Skeletal muscle satellite cell (primary cell): ENCODE data around the gene CDH1.

Experiments
- H3K27me3 ChIP-seq: 2 replicates; pipeline ENCODE4 v1.7.0; 2013; ENCODE audit warnings: low read length; ENCODE audit not compliant: control insufficient read depth, insufficient read depth
- H3K36me3 ChIP-seq: 2 replicates; pipeline ENCODE4 v1.7.0; 2013; ENCODE audit warnings: mild to moderate bottlenecking, control low read depth, low read length; ENCODE audit not compliant: insufficient read depth
- H3K4me1 ChIP-seq: 2 replicates; pipeline ENCODE4 v1.7.0; 2013; ENCODE audit warnings: low read length; ENCODE audit not compliant: control insufficient read depth, insufficient read depth
- H3K4me2 ChIP-seq: 2 replicates; pipeline ENCODE4 v1.7.0; 2013; ENCODE audit warnings: mild to moderate bottlenecking, low read length
- H3K4me3 ChIP-seq: 2 replicates; pipeline ENCODE4 v1.7.0; 2013; ENCODE audit warnings: low read length
- H3K9ac ChIP-seq: 2 replicates; pipeline ENCODE4 v1.7.0; 2013; ENCODE audit warnings: mild to moderate bottlenecking, low read depth, low read length, moderate library complexity
- H3K9me3 ChIP-seq: replicated peaks from 2 replicates; pipeline ENCODE4 v1.7.0; 2013; ENCODE audit warnings: mild to moderate bottlenecking, control low read depth, low read length

The CDH1 gene

GRCh38 chr16:68798398-68798797, 61.3 kb downstream of the CDH1 start:
- no peaks in the 10 kb centered on the region for H3K9me3 ChIP-seq
- peaks cover 7% of the 10 kb centered on the region for H3K4me1 ChIP-seq
- no peaks in the 10 kb centered on the region for H3K36me3 ChIP-seq
- no peak overlapping the region for H3K9ac ChIP-seq
- peaks cover 9% of the 10 kb centered on the region for H3K27me3 ChIP-seq
- no peak overlapping the region for H3K4me2 ChIP-seq
- no peak overlapping the region for H3K4me3 ChIP-seq

- H3K9me3 ChIP-seq: no peaks in the 10 kb centered on the region
- H3K4me1 ChIP-seq: peaks cover 7% of the 10 kb centered on the region
- H3K9ac ChIP-seq: no peak overlapping the region
- no peak overlapping the region for H3K4me2 ChIP-seq
- no peaks in the 10 kb centered on the region for H3K36me3 ChIP-seq
- no peak overlapping the region for H3K4me3 ChIP-seq
- peaks cover 9% of the 10 kb centered on the region for H3K27me3 ChIP-seq
Measured at GRCh38 chr16:68800257-68800875, 63.3 kb downstream of the CDH1 start.

DNA sequence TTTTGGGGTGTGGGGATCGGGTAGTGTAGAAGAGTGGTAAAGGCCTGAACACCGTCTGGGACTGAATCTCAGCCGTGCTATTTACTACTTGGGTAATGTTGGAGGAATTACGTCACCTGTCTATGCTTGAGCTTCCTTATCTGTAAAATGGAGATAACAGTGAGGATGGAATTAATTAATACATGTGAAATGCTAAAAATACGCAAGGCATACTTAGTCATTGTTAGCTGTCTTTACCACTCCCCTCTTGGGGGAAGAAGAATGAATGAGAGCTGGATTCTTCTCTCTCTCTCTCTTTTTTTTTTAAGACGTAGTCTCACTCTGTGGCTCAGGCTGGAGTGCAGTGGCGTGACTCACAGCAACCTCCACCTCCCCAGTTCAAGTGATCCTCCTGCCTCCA, 65.1 kb downstream of the CDH1 start:
- H3K4me1 ChIP-seq: peaks cover 7% of the 10 kb centered on the region
- H3K9ac ChIP-seq: no peak overlapping the region
- H3K36me3 ChIP-seq: no peaks in the 10 kb centered on the region

GRCh38 chr16:68806422-68806821, 69.3 kb downstream of the CDH1 start:
- H3K4me1 ChIP-seq: peaks cover 4% of the 10 kb centered on the region
- H3K27me3 ChIP-seq: peaks cover 5% of the 10 kb centered on the region
- no peak overlapping the region for H3K4me2 ChIP-seq
- no peak overlapping the region for H3K9ac ChIP-seq
- no peak overlapping the region for H3K4me3 ChIP-seq
- no peaks in the 10 kb centered on the region for H3K36me3 ChIP-seq
- H3K9me3 ChIP-seq: no peaks in the 10 kb centered on the region

More for the DNA sequence above, 65.1 kb downstream of the CDH1 start:
- Histone ChIP-seq H3K4me3 (no peak overlapping the region), H3K27me3 (peaks cover 15% of the 10 kb centered on the region), H3K9me3 (no peaks in the 10 kb centered on the region), H3K4me2 (no peak overlapping the region)

DNA sequence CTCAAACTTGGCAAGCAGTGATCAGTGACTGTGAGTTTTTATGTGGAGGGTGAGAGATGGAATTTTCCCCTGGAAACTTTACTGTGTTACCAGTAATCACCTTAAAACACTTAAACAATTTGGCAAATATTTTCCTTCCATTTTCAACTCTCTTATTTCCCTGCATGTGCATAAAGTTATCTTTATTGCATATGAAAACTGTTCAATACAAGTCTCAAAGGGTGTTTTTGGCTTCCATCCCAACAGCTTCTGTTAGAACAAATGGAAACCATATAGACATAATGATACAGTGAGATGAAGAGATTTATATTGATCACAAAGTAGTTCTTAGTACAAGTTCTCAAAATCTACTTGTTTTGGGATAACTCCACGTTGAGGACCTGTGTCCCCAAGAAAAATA, 69.9 kb downstream of the CDH1 start:
- no peak overlapping the region for H3K9ac ChIP-seq

DNA sequence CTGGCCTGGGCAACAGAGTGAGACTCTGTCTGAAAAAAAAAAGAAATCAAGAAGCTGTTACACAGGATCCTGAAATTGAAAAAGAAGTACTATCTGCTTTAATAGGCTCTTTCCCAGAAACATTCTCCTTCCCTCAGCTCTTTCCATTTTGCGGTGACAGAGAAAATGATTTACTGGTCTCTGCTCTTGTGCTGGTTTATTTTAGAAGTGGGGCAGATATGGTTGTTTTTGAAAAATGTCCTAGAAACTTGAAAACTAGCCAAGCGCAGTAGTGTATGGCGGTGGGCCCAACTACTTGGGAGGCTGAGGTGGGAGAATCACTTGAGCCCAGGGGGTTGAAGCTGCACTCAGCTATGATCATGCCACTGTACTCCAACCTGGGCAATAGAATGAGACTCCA, 77.4 kb downstream of the CDH1 start:
- no peak overlapping the region for H3K9ac ChIP-seq
- no peak overlapping the region for H3K4me2 ChIP-seq
- no peaks in the 10 kb centered on the region for H3K4me1 ChIP-seq
- H3K36me3 ChIP-seq: no peaks in the 10 kb centered on the region
- H3K9me3 ChIP-seq: no peaks in the 10 kb centered on the region
- H3K4me3 ChIP-seq: no peak overlapping the region
- no peaks in the 10 kb centered on the region for H3K27me3 ChIP-seq

More for the DNA sequence above, 69.9 kb downstream of the CDH1 start:
- Histone ChIP-seq H3K4me2 (no peak overlapping the region), H3K36me3 (no peaks in the 10 kb centered on the region), H3K9me3 (no peaks in the 10 kb centered on the region), H3K4me1 (peaks cover 2% of the 10 kb centered on the region), H3K4me3 (no peak overlapping the region), H3K27me3 (peaks cover 5% of the 10 kb centered on the region)

- Histone ChIP-seq H3K4me3 (no peak overlapping the region), H3K4me1 (peaks cover 14% of the 10 kb centered on the region), H3K9me3 (no peaks in the 10 kb centered on the region), H3K9ac (peak overlapping the region; percentile 57), H3K36me3 (no peaks in the 10 kb centered on the region), H3K4me2 (peak overlapping the region; percentile 46), H3K27me3 (peaks cover 7% of the 10 kb centered on the region)
Measured at GRCh38 chr16:68823401-68824135, 86.5 kb downstream of the CDH1 start.

- no peaks in the 10 kb centered on the region for H3K9me3 ChIP-seq
- no peaks in the 10 kb centered on the region for H3K36me3 ChIP-seq
- no peak overlapping the region for H3K9ac ChIP-seq
- H3K4me2 ChIP-seq: no peak overlapping the region
- H3K4me1 ChIP-seq: peaks cover 14% of the 10 kb centered on the region
- no peak overlapping the region for H3K4me3 ChIP-seq
- peaks cover 14% of the 10 kb centered on the region for H3K27me3 ChIP-seq
Measured at GRCh38 chr16:68825427-68825826, 88.3 kb downstream of the CDH1 start.

DNA sequence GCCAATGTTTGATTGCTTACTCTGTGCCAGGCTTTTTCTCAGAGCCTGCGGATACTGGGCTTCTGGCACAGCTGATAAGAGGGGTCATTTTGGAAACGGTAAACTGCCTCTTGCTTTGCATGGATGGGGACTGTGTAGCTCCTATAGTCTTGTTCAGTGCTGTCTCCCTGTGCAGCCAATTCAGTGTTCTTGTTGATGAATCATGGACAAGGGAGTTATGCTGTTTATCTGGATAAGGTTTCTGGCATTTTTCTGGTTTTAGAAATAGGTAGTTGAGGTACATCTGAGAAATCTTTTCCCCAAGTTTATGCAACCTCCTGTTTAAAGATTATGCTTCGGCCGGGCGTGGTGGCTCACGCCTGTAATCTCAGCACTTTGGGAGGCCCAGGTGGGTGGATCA, 89.6 kb downstream of the CDH1 start:
- Histone ChIP-seq H3K9me3 (no peaks in the 10 kb centered on the region), H3K36me3 (no peaks in the 10 kb centered on the region), H3K27me3 (peaks cover 14% of the 10 kb centered on the region), H3K4me1 (peaks cover 14% of the 10 kb centered on the region), H3K9ac (no peak overlapping the region), H3K4me3 (no peak overlapping the region), H3K4me2 (no peak overlapping the region)

DNA sequence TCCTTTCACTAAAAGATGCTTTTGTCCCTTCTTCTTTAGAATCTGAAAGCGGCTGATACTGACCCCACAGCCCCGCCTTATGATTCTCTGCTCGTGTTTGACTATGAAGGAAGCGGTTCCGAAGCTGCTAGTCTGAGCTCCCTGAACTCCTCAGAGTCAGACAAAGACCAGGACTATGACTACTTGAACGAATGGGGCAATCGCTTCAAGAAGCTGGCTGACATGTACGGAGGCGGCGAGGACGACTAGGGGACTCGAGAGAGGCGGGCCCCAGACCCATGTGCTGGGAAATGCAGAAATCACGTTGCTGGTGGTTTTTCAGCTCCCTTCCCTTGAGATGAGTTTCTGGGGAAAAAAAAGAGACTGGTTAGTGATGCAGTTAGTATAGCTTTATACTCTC, 96.2 kb downstream of the CDH1 start:
- Histone ChIP-seq H3K9ac (no peak overlapping the region), H3K4me3 (no peak overlapping the region), H3K9me3 (no peaks in the 10 kb centered on the region), H3K36me3 (no peaks in the 10 kb centered on the region), H3K27me3 (peaks cover 17% of the 10 kb centered on the region), H3K4me2 (no peak overlapping the region), H3K4me1 (no peaks in the 10 kb centered on the region)

GRCh38 chr16:68834550-68834949, 97.5 kb downstream of the CDH1 start:
- Histone ChIP-seq H3K4me2 (no peak overlapping the region), H3K9ac (no peak overlapping the region), H3K9me3 (no peaks in the 10 kb centered on the region), H3K4me3 (no peak overlapping the region), H3K4me1 (no peaks in the 10 kb centered on the region), H3K27me3 (peaks cover 8% of the 10 kb centered on the region), H3K36me3 (no peaks in the 10 kb centered on the region)

DNA sequence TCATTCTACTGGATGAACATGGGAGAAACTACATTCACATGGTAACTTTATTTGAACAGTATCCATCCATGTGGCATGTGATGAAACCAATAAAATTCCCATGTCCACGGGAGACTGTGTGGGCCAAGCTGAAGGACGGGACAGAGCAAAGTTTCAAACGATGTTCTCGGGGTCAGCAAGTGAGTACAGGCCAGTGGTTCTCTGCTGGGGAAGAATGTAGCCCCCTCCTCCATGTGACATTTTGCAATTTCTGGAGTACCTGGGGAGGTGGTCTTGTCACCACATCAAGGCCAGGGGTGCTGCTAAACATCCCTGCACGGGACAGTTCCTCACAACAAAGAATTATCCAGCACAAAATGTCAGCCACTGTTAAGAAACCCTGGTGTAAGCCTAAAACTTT, 98.9 kb downstream of the CDH1 start:
- Histone ChIP-seq H3K27me3 (peaks cover 8% of the 10 kb centered on the region), H3K9ac (no peak overlapping the region), H3K36me3 (no peaks in the 10 kb centered on the region), H3K4me2 (no peak overlapping the region), H3K4me1 (no peaks in the 10 kb centered on the region), H3K9me3 (no peaks in the 10 kb centered on the region), H3K4me3 (no peak overlapping the region)
